HG03457 (cell line): Measurements from ENCODE around the gene CDC6.

ENCODE experiments used
- ATAC-seq: cut with Tn5 transposase; IDR thresholded peaks from one replicate; pipeline ENCODE4 v1.9.1; 2021; ENCODE audit warnings: moderate number of reproducible peaks; ENCODE audit not compliant: unreplicated experiment

The CDC6 gene, protein sequence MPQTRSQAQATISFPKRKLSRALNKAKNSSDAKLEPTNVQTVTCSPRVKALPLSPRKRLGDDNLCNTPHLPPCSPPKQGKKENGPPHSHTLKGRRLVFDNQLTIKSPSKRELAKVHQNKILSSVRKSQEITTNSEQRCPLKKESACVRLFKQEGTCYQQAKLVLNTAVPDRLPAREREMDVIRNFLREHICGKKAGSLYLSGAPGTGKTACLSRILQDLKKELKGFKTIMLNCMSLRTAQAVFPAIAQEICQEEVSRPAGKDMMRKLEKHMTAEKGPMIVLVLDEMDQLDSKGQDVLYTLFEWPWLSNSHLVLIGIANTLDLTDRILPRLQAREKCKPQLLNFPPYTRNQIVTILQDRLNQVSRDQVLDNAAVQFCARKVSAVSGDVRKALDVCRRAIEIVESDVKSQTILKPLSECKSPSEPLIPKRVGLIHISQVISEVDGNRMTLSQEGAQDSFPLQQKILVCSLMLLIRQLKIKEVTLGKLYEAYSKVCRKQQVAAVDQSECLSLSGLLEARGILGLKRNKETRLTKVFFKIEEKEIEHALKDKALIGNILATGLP

DNA sequence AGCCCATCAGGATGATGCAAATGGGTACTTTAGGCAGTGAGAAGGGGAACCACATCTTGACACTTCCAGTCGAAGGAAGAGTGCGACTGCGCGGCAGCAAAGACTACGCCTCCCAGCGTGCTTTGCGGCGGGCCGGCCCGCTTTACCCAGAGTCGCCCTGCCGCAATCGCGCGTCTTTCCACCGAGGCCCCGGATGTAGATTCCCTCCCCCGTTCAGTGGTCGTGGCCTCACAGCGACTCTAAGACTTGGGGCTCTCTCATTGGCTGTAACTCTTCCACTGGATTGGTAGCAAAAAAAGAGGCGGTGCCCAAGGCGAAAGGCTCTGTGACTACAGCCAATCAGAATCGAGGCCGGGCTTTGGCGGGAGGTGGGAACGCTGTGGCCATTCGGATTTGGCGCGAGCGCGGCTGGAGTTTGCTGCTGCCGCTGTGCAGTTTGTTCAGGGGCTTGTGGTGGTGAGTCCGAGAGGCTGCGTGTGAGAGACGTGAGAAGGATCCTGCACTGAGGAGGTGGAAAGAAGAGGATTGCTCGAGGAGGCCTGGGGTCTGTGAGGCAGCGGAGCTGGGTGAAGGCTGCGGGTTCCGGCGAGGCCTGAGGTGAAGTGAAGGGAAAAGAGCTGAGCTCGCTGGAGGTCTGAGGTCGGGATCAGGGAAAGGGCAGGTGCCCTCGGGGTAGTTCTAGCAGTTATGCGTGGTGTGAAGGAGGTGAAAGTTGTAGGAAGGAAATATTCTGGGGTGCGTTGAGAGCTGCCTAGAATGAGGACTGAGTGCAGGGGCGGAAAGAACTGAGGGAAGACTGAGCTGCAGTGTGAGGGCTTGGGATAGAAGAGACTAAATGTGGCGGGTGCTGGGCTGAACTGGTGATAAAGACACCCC, at the start of gene CDC6:
TSS of gene CDC6 (plus strand) at position 386 of the 876 bp plus-strand sequence. CDS start 1,542 bp downstream, outside the sequence.
- peak; percentile 83 for ATAC-seq

DNA sequence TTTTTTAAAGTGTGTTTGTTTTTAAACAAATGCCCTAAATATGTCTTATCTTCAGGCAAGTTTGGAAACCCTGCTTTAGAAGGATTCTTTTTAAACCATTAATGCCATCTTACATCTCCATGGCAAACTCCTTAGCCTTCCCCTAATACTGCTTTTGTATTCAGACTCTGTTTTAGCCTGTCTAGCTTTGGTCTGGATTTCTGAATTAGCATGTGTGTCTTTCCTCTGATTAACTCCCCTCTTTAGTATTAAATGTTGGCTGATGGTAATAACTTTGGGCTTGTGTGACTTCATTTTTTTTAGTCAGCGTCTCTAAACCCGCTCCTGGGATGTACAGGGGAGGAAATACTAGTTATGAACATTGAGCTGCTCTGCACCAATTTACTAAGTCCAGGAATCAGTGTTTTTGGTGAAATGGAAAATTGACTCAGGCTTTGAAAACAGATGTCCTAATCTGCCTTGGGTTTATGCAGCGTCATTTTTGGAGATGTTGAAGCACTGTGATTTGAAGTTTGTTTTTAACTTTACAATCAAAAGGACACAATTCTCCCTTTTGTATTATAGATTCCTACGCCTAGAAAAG, 46.3 kb upstream of the CDC6 start:
- no peak for ATAC-seq

DNA sequence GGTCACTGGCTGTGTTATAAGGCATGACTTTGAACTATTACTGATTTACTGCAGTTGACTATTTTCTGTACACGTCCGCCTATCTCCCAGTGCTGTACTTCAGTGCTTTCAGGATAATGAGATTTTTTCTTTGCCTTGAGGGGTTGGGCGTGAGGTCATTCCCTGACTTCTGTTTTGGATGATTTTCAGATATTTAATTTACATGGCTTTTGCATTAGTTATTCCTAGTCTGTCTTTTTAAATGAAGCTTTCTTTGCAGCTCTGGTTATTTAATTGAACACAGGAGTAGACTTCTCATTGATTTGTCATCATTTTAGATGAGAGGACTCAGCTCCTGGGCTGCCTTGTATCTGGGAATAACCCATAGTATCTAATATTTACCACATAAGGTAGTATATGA, 44.9 kb upstream of the CDC6 start:
- no peak for ATAC-seq

DNA sequence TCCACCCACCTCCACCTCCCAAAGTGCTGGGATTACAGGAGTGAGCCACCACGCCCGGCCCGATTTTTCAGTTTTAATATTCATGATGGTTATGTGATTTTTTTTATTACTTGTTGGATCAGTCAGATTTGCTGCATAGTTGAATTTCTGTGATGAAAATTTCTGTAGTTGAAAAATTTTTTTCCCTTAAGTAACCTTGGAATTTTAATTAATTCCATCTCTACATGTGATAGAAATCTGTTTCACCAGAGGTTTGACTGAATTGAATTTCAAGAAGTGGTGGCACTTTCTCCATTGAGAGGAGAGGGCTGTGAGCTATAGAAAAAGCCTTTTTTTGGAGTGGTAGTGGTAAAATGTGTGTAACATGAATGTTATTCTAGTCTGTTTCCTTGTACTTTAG, 43.9 kb upstream of the CDC6 start:
- no peak for ATAC-seq

DNA sequence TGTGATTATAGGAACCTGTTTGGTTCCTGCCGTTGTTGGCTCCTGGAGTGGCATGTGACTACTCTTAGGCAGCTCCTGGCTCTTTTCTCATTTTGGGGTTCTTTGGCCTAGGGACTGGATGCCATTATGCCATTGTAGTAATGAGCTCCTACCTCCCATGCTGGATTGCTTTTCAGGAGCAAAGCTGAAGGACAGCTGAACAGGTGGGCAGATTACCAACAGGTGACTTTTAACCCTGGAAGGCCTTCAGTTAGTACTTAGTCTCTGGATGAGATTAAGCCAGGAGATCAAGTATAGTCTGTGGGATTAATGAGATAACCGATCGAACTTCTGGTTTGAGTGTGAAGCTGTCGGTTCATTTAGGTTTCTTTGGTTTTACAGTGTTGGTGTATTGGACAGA, 43.4 kb upstream of the CDC6 start:
- ATAC-seq = no peak

DNA sequence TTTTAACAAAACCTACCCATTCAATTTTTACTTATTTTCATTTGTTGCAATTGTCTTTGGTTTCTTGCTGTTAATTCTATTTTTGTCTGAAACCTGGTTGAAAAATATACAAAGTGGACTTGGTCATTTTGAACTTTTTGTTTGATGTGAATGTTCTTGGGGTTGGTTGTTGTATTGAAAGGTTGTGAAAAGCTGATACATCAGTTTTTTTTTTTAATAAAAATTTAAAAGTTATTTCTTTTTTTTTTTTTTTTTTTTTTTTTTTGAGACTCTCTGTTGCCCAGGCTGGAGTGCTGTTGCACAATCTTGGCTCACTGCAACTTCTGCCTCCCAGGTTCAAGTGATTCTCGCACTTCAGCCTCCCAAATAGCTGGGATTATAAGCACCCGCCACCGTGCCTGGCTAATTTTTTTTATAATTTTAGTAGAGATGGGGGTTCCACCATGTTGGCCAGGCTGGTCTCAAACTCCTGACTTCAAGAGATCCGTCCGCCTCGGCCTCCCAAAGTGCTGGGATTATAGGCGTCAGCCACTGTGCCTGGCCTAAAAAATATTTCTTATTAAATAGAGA, 39.7 kb upstream of the CDC6 start:
- no peak for ATAC-seq

DNA sequence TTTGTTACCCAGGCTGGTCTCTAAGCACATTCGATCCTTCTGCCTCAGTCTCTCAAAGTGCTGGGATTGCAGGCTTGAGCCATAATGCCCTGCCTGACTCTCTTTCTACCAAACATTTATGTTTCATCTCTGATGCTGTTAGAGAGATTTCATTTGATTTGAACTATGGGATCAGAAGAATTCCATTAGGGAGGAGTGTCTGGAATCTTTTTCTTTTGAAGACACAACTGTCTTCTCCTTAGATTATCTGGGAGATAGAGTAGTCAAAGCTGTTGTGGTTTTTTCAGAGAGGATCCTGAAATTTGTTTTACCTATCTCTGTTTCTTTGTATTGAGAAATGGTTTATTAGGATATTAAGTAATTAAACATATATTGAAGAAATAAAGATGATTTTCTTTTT, 39.2 kb upstream of the CDC6 start:
- no peak for ATAC-seq

DNA sequence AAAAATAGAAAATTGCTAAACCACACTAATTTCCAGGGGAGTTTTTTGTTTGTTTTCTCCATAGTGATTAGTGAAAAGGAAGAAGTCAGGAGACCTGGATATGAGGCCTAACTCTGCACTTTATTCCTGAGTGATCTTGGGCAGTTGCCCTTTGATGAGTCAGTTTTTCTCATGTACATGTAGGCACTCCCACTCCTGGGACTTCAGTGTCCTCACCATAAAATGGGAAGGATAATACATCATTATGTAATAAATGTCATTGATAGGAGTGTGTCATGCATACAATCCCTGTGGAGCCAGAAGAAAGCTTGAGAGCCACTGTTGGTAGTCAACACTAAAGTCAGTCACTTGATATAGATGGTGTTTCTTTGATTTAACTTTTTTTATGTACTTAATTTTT, 36.1 kb upstream of the CDC6 start:
- no peak for ATAC-seq

DNA sequence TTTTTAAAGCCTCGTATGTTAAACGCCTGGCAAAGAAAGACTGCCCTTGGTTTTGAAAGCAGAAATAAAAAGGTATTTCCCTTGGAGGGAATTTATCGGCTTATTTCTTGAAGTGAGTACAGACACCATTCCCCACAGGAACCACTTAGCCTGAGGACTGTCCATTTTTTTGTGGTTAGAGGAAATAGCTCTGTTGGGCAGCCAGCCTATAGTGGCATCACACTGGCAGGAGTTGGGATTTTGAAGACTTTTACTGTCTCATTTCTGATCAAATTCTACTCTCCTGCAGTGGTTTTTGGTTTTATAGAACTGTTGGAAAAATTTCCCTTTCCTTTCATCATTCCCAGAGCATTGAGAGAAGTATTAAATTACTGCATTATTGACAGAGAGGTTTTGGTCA, 34.1 kb upstream of the CDC6 start:
- ATAC-seq = no peak

DNA sequence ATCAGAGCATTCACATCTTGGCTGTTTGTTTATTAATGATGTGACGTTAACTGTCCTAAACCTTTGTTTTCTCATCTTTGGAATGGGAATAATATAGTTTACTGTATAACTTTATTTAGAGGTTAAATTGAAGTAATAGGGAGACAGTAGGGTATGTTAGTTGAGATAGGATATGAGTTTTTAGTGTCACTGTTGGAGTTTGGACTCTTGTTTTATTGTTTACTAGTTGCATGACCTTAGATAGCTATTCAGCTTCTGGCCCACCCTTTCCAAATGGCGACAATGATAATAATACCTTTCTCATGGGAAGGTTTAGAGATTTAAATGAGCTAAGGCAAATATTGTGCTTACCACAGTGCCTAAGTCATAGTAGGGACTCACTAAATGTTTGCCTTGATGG, 28.2 kb upstream of the CDC6 start:
- no peak for ATAC-seq

DNA sequence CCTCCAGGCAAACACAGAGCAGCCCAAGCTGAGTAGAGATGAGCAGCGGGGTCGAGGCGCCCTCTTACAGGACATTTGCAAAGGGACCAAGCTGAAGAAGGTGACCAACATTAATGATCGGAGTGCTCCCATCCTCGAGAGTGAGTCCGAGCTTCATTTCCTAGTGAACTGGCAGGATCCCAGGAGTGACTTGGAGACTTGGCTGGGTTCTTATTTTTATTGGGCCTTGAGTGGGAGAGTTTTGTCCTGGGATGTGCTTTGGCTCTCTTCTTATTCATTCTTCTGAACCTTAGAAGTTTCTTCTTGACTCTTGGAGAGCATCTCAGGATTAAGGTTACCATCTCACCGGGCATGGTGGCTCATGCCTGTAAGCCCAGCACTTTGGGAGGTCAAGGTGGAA, 27.2 kb upstream of the CDC6 start:
- no peak for ATAC-seq

DNA sequence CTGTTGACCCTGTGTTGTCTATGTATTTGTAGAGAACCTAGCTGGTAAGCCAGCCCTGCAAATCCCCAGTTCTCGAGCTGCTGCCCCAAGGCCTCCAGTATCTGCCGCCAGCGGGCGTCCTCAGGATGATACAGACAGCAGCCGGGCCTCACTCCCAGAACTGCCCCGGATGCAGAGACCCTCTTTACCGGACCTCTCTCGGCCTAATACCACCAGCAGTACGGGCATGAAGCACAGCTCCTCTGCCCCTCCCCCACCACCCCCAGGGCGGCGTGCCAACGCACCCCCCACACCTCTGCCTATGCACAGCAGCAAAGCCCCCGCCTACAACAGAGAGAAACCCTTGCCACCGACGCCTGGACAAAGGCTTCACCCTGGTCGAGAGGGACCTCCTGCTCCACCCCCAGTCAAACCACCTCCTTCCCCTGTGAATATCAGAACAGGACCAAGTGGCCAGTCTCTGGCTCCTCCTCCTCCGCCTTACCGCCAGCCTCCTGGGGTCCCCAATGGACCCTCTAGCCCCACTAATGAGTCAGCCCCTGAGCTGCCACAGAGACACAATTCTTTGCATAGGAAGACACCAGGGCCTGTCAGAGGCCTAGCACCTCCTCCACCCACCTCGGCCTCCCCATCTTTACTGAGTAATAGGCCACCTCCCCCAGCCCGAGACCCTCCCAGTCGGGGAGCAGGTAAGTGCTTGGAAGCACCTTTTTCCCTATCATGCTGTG, 23.1 kb upstream of the CDC6 start:
- no peak for ATAC-seq

DNA sequence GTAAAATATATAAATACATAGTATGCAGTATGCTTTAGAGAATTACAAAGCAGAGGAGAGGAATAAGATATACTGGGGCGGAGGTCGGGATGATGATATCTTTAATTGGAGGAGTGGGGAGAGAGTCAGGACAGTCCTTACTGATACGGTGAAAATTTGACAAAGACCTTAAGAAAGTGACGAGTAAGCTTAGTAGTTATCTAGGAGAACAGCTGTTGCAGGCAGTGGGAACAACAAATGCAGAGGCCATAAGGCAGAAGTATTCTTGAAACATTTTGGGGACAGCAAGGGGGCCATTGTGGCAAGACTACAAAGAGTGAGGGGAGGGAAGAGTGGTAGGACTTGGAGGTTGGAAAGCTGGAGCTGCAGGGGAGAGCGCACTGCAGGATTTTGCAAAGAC, 22.3 kb upstream of the CDC6 start:
- ATAC-seq = no peak

DNA sequence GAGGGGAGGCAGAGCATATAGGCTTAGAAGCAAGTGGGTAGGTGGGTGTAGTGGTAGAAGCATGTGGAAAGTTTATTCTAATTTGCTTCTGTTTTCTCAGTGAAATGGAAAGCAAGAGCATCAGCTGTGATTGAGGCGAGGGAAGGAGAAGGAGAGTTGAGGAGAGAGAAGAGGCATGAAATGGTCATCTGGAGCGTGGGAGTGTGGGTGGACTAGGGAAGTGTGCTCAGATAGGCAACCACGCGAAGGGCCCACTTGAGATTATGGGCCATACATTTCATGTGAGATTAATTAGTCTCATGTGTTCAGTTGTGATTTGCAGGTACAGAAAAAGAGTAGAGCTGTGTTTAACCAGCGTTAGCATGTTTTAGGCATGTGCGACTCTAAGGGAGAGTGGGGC, 20.8 kb upstream of the CDC6 start:
- ATAC-seq = no peak

DNA sequence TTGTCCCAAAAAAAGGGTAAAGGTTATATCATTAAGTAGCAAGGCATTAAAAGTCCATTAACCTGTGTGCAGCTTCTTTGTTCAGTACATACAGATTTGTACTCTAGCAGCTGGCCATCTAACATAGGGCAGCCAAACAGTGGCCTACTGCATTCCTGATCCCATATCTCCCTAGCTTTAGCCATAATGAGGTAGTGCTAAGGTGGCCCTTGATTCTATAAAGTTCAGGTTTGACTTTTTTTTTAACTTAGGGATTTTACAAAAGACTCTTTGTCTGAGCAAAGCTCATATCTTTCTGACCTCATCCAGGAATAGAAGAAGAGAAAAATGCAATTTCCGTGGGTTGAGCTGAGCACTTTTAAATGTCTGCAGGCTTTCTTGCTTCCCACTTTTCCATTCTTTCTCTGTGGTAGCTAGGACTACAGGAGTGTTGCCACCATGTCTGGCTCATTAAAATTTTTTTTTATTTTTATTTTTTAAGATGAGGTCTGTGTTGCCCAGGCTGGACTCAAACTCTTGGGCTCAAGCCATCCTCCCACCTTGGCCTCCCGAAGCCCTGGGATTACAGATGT, 19.5 kb upstream of the CDC6 start:
- no peak for ATAC-seq

DNA sequence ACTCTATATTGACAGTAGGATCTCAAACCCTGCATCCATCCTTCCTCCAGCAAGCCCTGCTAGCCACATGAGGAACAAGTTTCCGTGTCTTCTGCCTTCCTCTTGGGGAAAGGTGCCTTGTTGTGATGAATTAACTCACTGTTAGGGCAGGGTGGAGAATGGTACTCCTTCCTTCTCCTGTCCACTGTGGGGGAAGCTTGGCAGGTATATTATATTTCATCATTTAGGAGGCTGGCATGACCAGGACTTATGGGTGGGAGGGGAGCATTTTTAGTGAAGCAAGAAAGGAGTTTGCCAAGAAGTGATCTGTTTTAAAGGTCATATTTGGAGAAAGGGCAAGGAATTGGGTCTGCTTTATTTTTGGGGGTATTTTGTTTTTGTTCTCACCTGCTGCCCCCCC, 9.3 kb upstream of the CDC6 start:
- no peak for ATAC-seq

DNA sequence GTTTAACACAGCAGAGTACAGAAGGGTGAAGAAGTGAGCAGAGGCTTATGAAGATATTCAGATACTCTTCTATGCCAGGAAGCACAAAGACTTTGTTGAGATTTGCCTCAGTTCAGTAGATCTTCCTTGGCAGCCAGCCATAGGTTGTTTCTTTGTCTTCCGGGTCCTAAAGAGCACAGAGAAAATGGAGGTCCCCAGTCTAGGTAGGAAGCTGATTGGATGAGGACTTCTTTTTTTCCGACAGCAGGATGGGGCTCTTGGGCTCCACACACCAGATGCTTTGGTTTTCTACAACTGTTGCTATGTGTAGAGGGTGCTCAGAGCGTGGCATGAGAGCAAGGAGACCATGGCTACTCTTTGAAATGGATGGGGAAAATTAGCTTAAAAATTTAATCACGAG, 8.3 kb upstream of the CDC6 start:
- no peak for ATAC-seq

DNA sequence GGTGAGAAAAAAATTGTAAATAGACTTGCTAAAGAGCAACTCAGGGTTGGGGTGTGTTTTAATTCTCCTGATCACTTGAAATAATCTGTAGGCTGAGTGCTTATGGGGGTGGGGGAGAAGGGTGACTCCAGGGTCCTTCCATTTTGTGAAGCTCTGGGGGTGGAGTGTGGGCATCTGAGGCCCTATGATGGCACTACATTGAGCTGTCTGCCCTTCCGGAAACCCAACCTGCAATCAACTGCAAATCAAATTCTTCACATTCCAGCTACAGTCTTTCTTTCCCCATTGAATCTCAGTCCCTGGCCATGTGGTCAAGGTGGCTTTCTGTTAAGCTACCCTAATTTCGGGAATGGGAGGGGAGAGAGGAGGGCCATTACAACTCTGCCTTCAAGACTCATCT, 6.0 kb upstream of the CDC6 start:
- no peak for ATAC-seq

DNA sequence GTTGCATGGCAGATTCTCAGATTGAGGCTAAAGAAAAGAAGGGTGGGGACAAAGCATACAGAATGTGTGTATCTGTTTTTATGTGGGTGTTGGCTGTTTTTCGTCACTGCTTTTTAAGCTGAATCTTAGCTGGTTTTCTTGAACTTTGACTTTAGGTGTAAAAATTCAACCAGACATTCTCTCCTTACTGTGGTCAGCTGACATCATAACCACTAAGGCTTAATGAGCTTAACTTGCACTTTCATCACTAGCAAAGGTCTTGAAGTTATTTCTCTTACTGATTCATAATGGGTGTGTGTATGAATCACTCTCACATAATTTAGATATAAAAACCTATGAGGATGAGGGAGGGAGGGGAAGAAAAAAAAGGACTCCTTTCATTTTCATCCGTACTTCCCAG, 4.0 kb upstream of the CDC6 start:
- no peak for ATAC-seq

DNA sequence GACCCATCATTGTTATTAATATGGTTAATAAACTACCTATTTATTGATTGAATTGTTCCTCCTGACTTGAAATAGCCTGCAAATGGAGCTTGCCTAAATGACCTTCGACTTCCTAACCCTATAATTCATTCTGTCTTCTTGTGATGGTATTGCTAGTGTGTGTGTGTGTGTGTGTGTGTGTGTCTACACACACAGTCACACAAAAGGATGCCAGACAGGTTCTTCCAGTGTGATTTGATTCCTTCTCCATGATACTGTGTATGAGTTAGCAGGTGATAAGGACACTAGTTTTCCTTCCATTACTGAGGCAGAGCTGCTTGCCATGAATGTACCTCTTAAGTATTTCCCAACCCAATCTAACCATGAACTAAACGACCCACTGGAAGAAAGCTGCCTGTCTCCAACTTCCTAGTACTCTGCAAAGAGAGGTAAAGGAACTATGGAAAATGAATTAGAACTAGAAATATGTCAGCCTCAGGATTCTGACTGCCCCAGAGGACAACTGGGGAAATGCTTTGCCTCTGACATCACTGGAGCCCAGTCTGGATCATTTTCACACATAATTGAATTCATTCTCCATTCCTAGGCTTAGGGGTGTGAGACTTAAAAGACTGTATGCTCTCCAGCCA, 3.5 kb upstream of the CDC6 start:
- no peak for ATAC-seq
